HG03354 (cell line): ENCODE data around the gene TMEM176B.

Source experiments
- ATAC-seq: cut with Tn5 transposase; IDR thresholded peaks from one replicate; pipeline ENCODE4 v1.9.1; 2021; ENCODE audit warnings: mild to moderate bottlenecking; ENCODE audit not compliant: unreplicated experiment, poor library complexity, severe bottlenecking

TMEM176B gene

GRCh38 chr7:150799741-150800580 is at the start of gene TMEM176B:
TMEM176B (minus strand) TSS chr7:150800364; CDS start chr7:150796569, 3,795 bp downstream.
- ATAC-seq, result no peak

GRCh38 chr7:150849204-150849775 is 49.1 kb upstream of the TMEM176B start:
- no peak for ATAC-seq

DNA sequence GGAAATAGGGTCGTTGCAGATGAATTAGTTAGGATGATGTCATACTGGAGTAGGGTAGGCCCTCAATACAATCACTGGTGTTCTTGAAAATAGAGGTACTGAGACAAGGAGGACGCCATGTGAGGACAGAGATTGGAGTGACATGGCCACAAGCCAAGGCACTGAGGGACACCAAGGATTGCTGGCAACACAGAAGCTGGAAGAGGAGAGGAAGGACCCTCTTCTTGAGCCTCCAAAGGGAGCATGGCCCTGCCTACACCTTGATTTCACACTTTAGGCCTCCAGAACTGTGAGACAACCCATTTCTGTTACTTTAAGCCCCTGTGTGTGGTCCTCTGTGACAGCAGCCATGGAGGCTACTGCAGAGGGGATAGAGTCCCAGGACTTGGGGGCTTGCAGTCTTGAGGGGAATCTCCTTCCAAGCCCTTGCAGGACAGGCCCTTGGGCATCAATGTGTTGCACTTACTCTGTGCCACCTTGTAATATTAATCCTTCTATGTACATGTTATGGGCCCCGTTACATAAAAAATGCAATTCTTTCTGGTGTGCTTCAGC is 48.5 kb upstream of the TMEM176B start:
- ATAC-seq, result no peak

- no peak for ATAC-seq
These were observed 47.9 kb upstream of the TMEM176B start for GRCh38 chr7:150848111-150848510.

- no peak for ATAC-seq
These were observed 47.4 kb upstream of the TMEM176B start for GRCh38 chr7:150847536-150847935.

- ATAC-seq, result no peak
These were observed 46.3 kb upstream of the TMEM176B start for GRCh38 chr7:150846291-150847115.

- ATAC-seq, result no peak
These were observed 45.3 kb upstream of the TMEM176B start for GRCh38 chr7:150845421-150845861.

GRCh38 chr7:150842716-150843115 is 42.6 kb upstream of the TMEM176B start:
- no peak for ATAC-seq

DNA sequence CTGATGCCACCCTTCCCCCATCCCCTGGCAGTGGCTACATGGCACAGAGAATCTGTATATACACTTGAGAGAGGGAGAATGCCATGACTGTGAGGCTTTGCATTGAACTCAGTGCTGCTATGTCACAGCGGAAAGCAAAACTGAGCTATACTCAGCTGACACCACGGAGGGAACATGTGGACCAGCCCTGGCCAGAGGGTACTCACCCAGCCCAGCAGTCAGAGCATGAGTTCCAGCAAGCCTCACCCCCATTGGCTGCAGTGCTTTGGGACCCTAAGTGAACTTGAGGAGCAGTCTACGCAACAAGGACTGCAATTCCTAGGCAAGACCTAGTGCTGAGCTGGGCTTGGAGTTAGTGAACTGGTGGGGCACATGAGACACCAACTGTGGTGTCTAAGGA is 41.9 kb upstream of the TMEM176B start:
- no peak for ATAC-seq

- no peak for ATAC-seq
These were observed 38.9 kb upstream of the TMEM176B start for GRCh38 chr7:150838965-150839650.

DNA sequence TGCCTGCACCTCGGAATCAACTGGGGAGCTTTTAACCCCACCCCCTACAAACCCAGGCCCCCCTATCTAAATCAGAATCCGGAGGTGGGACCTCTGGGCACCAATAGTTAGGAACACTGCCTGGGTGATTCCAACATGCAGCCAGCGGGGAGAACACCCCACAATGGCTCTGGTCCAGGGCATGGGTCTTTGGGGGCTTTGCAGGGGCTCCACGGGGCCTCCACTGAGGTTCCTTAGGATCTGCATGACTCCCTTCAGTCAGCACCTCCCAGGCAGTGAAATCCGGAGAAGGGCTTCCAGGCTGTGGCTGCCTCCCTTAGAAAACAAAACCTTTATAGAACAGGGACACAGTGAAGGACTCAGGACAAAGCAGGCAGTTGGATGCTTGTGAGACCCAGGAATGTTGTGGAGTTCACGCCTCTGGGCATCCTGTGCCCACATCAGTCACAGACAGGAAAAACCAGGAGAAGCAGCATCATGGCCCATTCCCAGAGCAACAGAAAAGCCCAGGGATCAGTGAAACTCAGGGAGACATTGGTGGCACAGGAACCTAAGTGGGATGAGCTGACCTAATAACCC is 35.6 kb upstream of the TMEM176B start:
- no peak for ATAC-seq

DNA sequence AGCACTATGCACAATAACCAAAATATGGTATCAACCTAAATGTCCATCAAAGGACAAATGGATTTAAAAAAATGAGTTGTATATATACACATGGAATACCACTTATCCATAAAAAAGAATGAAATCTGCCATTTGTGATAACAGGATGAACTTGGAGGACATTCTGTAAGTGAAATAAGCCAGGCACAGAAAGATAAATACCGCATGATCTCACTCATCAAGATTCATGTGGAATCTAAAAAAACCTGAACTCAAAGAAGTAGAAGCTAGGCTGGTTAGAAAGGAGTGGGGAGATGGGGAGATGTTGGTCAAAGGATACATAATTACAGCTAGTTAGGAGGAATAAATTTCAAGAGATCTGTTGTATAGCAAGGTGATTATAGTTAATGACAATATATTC is 34.9 kb upstream of the TMEM176B start:
- ATAC-seq, result no peak

DNA sequence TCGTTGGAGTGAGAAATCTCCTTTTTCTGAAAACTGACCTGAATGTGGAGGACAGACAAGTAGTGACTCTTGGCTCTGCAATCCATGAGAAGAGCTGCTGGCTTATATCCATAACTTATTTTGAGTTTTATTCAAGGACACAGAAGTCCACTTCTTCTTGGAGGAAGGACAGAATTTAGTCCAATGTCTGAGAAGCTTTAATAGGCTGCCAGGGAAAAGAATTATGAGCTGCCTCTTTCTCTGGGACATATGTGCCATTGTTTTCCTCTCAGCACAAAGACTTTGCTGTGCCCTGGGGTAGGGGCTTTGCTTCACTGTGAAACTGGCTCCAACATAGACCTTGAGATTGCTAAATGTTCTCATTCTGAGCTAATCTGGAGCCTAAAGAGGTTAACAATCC is 31.7 kb upstream of the TMEM176B start:
- no peak for ATAC-seq

- no peak for ATAC-seq
These were observed 30.8 kb upstream of the TMEM176B start for GRCh38 chr7:150830937-150831336.

- ATAC-seq, result no peak
These were observed 29.3 kb upstream of the TMEM176B start for GRCh38 chr7:150829426-150829825.

DNA sequence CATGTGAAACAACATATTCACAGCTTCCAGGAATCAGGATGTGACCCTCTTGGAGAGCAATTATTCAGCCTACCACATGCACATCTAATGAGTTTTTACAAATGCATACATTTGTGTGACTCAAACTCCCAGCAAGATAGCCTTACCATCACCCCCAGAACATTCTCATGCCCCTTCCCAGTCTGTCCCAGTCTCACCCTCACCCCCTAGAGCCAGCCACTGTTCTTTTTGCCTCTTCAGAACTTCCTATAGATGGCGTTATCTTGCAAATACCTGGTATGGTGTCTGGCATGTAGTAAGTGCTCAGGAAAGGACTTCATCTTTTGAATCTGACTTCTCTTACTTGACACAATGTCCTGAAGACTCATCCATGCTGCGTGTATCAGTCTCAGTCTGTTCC is 28.2 kb upstream of the TMEM176B start:
- ATAC-seq, result no peak

DNA sequence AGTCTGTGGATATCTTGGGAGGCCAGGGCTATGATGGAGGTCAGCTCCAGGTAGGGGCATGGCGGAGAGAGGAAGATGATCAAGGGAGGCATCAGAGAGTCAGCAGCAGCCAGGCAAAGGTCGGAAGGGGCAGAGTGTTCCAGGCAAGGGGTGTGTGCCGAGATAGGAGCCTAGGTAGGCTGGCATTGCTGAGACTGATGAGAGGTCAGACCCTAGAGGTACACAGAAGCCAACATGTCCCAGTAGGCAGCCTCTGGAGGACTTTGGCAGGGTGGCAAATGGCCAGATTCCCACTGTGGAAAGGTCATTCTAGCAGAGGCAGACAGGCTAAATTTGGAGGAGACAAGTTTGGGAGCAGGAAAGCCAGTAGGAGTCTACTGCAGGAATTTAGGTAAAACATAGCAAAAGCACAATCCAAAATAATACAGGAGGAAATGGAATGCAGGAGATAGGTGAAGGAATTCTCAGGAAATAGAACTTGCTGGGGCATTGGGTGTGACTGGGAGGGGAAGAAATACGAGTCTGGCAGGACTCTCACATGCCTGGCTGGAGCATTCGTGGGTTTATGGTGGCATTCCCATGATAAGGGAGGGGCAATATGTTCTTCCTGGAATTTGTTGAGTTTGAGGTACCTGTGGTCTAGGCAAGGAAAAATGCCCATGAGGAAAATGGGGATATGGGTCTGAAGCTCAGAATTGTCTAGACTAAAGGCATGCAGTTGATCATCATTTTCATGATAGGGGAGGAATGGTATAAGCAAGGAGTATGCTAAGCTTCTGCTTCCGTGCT is 26.1 kb upstream of the TMEM176B start:
- ATAC-seq, result no peak

DNA sequence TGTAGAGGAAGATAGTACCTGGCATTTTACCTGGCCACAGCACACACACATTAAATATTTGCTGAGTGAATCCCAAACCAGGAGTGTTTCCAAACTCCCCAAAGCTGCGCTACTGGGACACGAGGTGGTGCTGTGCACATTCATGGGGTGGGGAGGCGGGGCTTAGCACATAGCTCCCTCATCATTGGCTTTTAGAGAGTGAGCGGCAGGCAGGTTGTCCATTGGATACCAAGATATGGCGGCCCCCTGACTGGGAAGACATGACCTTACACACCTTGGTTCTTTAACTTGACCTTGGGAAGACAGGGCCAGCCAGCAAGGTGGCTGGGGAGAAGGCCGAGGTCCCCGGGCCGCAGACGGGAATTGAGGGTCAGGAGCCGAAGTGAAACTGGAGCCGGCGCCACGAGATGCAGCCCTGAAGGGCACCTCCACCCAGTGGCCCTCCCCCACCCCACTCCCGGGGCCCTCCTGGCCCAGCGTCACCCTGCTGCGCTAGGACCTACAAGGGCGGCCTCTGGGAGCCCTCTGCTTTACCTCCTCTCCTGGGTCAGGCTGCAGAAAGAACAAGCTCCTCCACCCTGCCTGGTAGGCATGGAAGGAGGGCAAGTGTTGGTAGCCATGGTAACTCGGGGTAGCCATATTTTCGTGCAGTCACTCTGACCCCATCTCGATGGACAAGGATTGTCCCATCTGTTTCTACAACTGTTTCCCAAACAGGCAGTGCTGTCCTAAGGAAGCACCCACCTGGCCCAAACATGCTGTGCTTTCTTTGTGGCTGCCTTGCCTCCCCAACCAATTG is 24.4 kb upstream of the TMEM176B start:
- no peak for ATAC-seq
